22Rv1 (cell line): ENCODE data around the gene ITGB2.

Experiments used
- CTCF ChIP-seq: fragments of 450-650 bp; IDR thresholded peaks from 2 replicates; pipeline ENCODE4 v1.5.1; 2017; ENCODE audit warnings: mild to moderate bottlenecking
- ZFX ChIP-seq: fragments of 450-650 bp; IDR thresholded peaks from 2 replicates; pipeline ENCODE4 v1.6.1; 2017; ENCODE audit warnings: antibody characterized with exemption, borderline replicate concordance

GRCh38 chr21:44969066-44969670 lies 48.5 kb upstream of the ITGB2 start:
- no peak for TF ChIP-seq CTCF
- no peak for TF ChIP-seq ZFX
